ENCODE measurements around the gene MEP1B. TPM values are rescaled to one million over a fixed set of nuclear protein-coding genes. Genes with fewer than 3 reads are reported as not detected.

Gene MEP1B
- total RNA-seq, 3 donors from 2014 or later: 5.9 to 11.6 (median 6.9) TPM

GRCh38 chr18:32267463-32267862, 77.6 kb downstream of the MEP1B start:
- no peak for TF ChIP-seq CTCF (IDR thresholded peaks at IDR 0.05)
- Histone ChIP-seq H3K36me3 (ENCODE audit: low read depth) (no peaks in the 10 kb centered on the region), H3K9me3 (no peaks in the 10 kb centered on the region), H3K4me3 (no peak overlapping the region), H3K4me1 (ENCODE audit: low read depth) (no peaks in the 10 kb centered on the region)
- intact Hi-C loops (cut with DNase I, micrococcal nuclease): loop anchor here (10.0 kb wide), 2 partner anchors 103 to 207 kb away; partner anchors contain the start of gene GAREM1 (in 1 of the 2)
- DNase-seq (no peak), ATAC-seq (peak; percentile 65)

Other genes with a start within 250 kb of the MEP1B start
- 10 to 100 TPM; 42.6 to 51.4 (median 51.2) TPM for gene TRAPPC8, start 246.9 kb upstream of the MEP1B start, total RNA-seq
- 10 to 100 TPM in 1 of 3 donors, 1 to 10 TPM in 2; 7.5 to 18.7 (median 8.9) TPM for gene RNF125, start 171.2 kb upstream of the MEP1B start, total RNA-seq
- gene RNF138, start 98.2 kb upstream of the MEP1B start, total RNA-seq: 10 to 100 TPM; 37.3 to 74.3 (median 45.7) TPM

Measured in mucosa of descending colon (tissue), 3 donors.